Retina (tissue), 1 donor: ENCODE results near the gene FLNC.

Experiments used
- DNase-seq: peaks from one replicate; pipeline ENCODE4 v3.0.0-alpha.2; 2016

FLNC gene

DNA sequence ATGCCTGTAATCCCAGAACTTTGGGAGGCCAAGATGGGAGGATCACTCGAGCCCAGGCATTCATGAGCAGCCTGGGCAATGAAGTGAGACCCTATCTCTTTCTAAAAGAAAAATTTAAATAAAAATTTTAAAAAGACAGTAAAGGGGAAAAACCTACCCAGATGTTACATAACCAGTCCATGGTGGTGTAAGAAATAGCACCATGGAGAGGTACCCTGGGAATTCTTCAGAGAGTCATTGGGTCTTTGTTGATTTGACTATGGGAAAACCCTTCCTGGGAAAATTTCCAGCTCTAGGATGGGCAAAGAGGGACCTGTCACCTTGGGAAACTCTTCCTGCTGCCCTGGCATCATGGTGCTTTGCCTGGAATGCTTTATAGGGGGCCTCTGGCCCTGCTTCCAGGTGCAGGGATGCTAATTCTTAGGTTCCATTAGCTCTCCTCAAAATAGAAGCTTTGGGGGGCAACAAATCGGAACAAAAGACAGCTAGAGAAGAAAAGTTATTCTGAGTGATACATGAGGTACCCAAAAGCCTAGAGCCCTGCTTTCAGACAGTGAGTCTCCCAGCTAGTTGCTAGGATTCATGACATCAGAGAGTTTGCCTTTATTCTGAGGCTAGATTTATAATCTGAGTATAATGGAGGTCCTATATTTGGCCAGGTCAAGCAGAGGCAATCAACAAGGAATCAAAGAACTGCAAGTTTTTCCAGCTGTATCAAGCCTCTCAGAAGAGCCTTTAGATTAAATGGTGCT lies 28.4 kb upstream of the FLNC start:
- no peak for DNase-seq

DNA sequence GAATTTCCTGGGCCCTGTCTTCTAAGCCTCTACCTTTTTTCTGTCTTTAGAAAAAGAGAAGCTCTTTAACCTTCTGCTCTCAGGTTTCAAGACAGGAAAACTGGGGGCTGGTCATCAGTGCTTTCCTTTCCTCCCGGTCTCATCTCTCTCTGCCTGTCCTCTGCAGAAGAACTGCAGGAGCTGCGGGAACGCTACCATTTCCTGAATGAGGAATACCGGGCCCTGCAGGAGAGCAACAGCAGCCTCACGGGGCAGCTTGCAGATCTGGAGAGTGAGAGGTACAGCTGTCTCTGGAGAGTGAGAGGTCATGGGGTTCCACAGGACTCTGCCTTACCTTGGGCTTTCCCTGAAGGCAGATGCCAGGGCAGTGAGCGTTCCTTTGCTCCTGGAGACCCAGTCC lies 25.7 kb upstream of the FLNC start:
- no peak for DNase-seq

DNA sequence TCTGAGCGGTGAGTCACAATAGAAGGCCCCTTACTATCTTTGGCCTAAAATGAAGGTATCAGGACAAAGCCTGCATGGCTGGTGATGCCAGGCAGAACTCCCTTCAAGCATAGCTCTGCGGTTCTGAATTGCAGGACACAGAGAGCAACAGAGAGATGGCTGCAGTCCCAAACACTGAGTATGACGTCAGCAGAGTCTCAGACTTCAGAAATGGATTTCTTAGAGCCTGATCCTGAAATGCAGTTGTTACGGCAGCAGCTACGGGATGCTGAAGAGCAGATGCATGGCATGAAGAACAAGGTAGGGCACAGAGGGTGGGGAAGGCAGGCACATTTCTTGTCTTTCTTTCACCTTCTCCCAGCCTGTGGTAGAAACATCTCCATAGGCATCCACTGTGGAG lies 25.0 kb upstream of the FLNC start:
- no peak for DNase-seq

DNA sequence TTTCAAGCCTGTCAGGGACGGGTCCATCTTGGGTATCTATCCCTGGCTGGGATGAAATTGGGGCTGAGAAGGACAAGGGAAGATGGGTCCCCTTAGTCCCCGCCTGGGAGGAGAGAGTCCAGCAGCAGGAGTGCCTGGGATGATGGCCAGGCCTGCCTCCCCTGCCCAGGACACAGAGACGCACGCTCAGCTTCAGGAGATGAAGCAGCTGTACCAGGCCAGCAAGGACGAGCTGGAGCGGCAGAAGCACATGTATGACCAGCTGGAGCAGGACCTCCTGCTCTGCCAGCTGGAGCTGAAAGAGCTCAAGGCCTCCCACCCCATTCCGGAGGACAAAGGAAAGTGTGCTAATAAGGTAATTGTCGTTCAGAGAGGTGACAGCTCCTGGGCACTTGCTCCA lies 23.0 kb upstream of the FLNC start:
- DNase-seq = no peak

DNA sequence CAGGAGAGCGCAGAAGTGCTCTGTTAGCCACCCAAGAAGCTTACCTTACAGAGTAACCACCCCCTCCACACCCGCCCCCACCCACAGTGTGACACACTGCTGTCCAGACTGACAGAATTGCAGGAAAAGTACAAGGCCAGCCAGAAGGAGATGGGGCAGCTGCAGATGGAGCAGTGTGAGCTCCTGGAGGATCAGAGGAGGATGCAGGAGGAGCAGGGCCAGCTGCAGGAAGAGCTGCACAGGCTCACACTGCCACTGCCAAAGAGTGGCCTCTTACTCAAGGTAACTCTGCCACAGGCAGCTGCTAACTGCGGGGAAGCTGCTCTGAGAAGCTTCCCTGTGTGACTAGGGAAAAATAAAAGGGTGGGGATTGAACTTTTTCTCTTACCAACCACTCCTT lies 20.8 kb upstream of the FLNC start:
- no peak for DNase-seq

DNA sequence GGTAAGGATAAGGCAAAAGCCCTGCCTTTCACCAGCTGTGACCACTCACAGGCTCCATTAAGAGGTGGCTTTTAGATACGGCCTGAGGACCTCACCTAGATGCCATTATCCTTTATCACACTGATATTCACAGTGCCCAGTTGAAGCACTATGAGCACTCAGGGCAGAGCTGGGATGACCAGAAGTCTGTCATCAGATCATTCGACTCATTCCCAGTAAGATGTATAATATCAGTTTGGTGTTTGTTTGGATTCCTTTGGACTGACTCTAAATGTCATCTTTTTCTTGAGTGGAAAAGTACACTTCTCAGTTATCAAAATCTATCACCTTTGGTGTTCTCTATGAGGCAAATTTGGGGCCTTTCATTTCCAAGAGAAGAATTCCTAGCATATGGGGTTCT lies 19.7 kb upstream of the FLNC start:
- no peak for DNase-seq

DNA sequence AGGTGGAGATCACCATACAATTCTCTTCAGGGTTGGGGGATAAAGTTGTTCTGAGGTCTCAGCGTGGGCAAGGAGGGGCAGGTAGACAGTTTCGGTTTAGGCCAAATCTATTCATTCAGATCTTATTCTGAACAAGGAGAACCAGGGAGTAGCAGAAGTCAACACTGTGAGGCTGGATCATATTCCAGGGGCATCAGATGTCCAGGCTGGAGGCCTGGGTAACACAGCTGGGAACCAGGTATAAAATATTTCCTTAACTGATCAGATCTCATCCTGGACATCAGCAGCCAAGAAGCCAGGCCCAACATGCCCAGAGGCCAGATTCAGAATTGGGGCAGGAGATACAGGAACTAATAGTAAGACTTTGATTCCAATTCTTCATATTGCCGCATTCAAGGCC lies 19.2 kb upstream of the FLNC start:
- DNase-seq = no peak

DNA sequence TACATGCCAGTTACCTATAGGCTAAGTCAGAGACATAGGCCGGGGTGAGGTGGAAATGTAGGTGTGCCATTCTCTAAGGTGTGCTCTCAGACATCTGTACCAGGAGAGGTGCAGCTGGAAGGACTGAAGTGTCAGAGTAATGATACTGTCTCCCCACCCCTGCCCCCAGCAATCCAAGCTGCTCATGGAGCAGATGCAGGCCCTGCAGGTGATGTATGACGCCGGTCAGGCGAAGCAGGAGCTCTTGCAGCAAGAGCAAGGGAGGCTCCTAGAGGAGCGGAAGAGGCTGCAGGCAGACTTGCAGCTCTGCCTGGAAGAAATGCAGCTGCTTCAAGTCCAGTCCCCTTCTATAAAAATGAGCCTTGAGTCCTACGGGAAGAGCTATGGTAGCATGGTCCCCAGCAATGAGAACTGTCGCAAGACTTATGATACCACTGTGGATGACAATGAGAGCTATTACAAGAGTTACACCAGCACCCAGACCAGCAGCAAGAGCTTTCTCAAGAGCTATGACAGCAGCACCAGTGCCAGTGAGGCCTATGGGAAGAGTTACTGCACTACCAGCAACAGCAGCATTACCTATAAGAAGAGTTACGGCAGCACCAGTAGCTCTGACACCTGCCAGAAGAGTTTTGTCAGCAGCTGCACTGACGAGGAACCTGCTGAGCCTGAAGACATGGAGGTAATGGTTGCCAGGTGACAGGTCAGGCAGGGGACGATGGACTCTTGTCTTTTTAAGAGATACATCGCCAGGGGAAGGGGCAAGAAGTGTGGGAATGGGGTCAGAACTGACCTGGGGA lies 18.4 kb upstream of the FLNC start:
- no peak for DNase-seq

DNA sequence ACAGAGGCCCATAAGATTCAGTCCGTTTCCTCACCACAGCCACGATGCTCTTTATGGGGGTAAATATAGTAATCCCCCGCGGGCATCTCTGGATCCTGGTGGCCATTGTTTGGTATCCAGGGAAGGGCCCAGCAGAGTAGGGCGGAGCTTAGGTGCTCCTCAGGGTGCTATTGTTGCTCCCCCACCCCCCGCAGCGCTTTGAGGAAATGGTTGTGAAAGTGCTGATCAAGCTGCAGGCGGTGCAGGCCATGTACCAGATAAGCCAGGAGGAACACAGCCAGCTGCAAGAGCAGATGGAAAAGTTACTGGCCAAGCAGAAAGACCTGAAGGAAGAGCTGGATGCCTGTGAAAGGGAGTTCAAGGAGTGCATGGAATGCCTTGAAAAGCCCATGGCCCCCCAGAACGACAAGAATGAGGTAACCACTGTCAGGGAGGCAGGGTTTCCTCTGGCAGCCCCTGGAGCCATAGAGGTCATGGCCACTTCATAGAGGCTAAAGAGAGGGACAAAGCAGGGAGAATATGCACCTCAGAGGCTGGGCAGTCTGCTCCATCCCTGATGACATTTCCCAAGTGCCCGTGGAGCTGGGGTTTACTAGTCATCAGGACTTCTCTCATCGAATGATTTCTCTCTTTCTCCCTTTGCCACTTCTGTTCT lies 17.6 kb upstream of the FLNC start:
- DNase-seq = no peak

DNA sequence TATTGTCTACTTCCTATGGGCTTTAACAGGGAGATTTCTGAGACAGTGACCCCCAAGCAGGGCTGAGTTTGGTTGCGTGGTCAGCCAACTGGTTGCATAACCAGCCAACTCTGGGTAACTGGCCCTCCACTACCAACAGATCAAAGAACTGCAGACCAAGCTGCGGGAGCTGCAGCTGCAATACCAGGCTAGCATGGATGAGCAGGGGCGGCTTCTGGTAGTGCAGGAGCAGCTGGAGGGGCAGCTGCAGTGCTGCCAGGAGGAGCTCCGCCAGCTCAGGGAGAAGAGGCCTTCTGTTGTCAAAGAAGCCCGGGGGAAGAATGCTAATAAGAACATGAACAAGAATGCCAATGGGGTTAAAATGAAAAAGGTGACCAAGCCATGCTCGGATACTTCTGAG lies 15.7 kb upstream of the FLNC start:
- no peak for DNase-seq

DNA sequence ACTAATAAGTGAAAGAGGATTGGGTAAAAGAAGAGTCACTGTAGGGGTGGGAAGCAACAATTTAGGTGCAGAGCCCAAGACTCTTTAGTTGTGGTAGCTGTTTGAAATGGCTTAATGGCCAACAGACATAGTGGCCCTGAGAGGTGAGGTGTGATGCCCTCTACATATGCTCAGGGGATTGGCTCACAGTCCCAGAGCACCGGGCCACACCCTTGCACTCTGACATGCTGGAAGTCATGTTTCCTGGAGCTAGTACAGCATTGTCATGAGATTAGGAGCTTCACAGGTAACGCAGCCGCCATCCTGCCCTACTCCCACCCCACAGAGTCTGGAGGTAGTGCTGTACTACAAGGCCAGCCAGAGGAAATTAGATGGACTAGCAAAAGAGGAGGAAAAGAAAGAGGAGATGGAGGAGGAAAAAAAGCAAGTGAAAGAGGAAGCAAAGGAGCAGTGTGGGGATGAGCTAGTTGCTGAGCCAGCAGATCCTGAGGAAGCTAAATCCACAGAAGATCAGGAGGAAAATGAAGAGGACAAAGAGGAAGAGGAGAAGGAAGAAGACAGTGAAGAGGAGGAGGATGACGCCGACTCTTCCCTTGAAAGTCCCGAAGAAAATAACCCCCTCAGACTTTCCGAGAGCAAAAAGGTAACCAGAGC lies 14.8 kb upstream of the FLNC start:
- DNase-seq = no peak

DNA sequence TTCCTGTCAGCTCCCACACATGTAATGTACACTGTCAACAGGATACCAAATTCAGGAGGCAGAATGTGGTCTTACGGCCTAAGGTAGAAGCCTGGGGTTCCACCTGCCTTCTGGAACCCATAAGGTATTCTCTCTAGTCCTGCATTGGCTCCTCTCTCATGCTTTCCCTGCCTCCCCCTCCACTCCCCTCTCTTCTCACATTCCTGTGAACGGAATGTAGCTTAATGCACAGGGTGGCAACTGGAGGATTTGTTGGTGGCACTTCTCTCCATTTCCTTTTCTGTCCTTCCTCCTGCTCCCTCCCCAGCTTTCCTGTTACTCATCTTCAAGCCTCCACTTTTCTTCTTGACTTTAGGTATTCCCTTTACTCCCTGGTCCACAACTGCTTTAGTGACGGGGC lies 11.5 kb upstream of the FLNC start:
- no peak for DNase-seq

DNA sequence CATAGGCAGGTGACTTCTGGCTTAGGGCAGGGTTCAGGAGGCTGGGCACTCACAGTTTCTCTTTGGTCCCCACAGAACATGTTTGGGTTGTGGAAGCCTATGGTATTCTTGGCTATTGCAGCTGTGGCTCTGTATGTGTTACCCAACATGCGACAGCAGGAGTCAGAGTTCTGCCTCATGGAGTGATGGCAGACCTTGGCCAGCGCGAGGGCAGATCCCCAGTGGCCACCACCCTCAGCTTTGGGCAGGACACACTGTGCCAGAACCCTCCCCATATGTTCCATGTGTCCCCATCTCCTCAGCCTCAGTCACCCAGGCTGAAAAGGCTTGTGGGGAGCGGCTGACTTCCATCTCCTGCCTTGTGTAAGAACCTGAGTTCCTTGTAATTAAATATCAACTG lies 8.5 kb upstream of the FLNC start:
- DNase-seq = no peak

DNA sequence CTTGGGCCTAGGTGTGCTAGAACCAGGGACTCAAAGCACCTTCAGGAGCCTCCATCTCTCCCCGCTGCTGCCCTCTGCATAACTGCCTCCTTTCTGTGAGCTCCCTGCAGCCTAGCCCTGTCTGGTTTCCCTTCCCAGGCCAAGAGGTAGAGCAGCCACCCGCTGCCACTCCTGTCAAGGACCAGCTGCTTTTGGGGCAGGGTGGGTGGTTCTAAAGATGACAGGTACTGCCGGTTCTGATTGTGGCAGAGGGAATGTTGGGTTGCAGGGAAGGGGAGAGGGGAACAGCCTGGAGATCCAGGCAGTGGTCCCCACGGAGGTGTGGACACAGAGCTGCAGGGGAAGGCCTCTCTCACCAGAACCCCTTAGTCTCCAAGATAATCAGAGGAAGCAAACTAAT lies 3.7 kb upstream of the FLNC start:
- no peak for DNase-seq

DNA sequence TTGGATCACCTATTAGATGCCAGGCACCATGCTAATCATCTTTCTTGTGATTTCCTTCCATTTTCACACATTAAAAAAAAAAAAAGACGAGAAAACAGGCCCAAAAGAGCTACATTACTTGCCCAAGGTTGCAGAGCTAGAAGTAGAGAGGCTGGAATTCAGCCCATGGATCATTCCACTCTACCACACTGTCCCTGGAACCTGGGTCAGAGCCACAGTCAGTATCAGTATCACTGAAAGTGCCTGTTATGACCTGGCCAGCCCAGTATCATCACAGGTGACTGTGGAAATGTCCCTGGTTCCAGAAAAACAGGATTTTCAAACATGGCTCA lies 3.3 kb upstream of the FLNC start:
- no peak for DNase-seq

DNA sequence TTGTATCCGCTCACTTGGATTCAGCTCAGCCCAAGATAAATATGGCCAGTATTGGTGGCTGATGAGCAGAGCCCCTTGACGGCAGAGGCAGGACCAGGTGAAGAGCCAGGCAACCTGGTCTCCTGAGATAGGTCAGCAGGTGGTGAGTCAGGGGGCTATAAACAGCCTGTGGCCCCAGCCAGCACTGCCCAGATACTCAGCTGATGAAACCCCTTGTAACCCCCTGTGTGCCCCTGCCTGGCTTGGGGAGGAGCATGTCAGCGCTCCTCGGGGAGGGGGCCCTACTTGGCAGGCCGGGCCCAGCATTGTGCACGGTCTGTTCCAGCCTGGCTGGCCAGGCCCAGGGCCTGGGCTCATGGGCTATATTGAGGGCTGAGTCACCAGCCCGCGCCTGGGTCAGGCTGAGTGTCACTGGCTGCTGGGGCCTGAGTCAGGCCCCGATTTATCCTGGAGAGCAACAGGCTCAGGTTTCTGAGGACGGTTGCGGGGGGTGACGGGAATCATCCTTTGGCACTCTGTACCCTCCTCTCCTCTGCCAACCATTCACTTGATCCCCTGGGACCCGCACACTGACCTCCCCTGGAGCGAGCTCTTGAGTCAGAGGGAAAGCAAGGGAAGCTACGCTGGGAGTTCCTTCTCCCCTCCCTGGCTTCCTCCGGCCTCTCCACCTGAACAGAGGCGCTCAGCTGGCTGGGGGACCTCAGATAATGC lies 2.8 kb upstream of the FLNC start:
- DNase-seq = peak; percentile 23

DNA sequence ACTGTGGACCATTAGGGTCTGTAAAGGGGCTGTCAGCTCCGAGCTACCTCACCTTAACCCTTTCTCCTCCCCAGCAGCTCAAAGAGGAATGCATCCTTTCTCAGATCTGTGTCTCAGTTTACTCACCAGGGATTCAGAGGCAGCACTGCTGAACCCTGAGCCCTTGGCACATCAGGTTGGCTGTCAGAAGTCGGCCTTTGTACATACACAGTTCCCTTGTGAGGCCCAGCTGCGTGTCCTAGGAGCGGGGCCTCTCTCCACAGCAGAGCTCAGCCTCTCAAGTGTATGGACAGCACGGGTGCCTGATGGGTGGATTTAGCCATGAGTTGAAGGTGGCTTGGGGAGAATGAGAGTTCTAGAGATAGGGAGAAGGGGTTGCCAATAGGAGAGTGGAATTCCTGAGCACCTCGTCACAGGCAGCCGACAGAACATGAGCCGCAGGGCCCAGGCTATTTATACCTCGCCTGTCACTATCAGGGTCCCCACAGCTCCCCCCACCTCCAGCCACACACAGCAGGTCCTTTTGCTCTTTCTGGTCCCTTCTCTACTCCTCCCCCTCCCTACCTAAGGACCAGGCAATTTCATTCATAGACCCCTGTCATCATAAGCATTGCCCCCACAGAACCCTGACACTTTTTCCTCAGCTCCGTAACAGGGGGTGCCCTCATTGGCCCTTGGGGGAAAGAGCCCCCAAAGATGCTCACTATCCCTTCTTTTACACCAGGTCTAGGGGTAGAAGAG lies 2.1 kb upstream of the FLNC start:
- peak; percentile 45 for DNase-seq

DNA sequence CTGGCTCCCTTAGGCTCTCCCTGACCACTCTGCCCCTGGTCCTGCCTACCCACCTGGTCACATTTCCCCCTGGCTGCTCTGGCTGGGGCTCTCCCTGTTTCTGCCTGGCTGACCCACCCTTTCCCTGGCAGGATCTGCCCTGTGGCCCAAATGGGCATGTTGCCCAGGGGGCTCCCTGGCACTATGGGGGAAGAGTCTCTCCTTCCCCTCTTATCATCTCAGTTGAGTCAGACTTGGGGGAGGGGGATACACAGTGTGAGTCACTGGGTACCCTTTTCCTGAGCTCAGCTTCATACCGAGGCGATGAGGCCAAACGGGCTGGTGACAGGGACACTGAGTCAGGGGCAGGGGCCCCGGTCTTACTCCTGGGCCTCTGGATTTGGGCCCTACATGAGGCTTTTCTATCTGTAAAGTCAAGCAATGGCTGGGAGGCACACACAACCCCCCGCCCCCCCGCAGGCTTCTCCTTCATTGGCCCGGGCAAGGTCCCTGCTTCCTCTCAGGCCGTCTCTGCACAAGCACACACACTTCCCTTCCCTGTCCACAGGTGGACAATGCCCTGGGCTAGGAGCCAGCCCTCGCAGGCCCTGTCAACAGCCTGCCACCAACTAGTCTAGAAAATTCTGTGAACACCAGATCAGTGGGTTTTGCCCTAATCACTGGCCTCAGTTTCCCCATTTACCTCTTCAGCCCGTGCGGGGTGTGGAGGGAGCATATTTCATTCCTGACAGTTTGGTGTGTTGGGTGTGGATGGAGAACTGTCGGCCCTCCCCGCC lies 627 bp upstream of the FLNC start:
- peak; percentile 40 for DNase-seq

DNA sequence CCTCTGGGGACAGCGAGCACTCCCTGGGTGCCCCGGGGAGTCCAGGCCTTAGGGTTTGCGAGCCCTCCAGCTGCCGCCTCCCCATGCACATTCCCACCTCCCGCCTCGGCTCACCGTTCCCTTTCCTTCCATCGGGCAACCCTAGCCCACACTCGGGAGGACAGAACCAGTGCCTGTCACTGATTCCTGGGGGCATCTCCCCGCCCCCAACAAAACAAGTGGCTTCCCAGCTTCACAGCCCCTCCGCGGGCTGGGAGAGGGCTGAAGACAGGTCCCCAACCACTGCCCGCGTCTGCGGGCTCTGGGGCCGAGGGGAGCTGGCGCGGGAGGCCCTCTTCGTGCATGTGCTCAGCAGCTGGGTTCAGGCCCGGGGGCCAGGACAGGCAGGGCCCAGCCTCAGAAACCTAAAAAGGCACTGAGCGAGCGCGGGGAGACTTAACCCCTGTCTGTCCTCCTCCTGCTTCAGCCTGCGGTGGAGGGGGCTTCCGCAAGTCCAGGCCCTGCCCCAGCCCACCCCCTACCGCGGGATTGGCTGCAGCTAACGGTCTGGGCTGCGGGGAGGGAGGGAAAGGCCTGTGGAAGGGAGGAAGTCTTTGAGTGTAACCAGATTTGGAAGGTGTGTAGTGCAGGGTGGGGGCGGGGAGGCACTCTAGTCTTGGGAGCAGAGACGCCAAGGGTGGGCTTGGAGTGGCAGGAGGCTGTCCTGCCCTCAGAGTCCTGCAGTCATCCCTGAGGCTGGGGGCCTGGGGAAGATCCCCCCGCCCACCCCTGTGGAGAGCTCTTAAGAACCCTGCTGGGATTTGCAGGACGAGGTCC lies 1.2 kb downstream of the FLNC start:
- DNase-seq = peak; percentile 83
